HepG2 (cell line): ENCODE data around the gene CAPN12.

Source experiments
- NFYB ChIP-seq: sonication (generic); formaldehyde crosslinking; IDR thresholded peaks from 2 replicates; pipeline ENCODE4 v1.4.0; 2020; ENCODE audit warnings: missing genetic modification reagents
- PCBP2 ChIP-seq: fragments of 200-400 bp; formaldehyde crosslinking; optimal IDR thresholded peaks from 2 replicates; pipeline ENCODE3; 2018; ENCODE audit warnings: low read length, low read depth; ENCODE audit not compliant: poor library complexity, severe bottlenecking
- ZNF101 ChIP-seq: sonication (generic); formaldehyde crosslinking; IDR thresholded peaks from 2 replicates; pipeline ENCODE4 v1.4.0; 2020; ENCODE audit warnings: mild to moderate bottlenecking, low read depth, missing genetic modification reagents, borderline replicate concordance
- ZNF232 ChIP-seq: sonication (generic); formaldehyde crosslinking; IDR thresholded peaks from 2 replicates; pipeline ENCODE4 v1.4.0; 2020; ENCODE audit warnings: missing genetic modification reagents, borderline replicate concordance
- TF ChIP-seq, protein P1 (sequence below): sonication (generic); formaldehyde crosslinking; IDR thresholded peaks from 2 replicates; pipeline ENCODE4 v1.4.0; 2020; ENCODE audit warnings: missing genetic modification reagents
- TF ChIP-seq, protein P2 (sequence below): sonication (generic); formaldehyde crosslinking; IDR thresholded peaks from 2 replicates; pipeline ENCODE4 v1.9.0; 2021; ENCODE audit warnings: missing genetic modification reagents, borderline replicate concordance
- TF ChIP-seq, protein P3 (sequence below), 2 experiments: sonication (generic) in 1 of 2; formaldehyde crosslinking in 1 of 2; IDR thresholded peaks; 2 replicates each; pipeline versions ENCODE4 v1.4.0 to v1.6.1; 2018 to 2020; ENCODE audit warnings: missing genetic modification reagents in 2 of 2, borderline replicate concordance in 1 of 2, low read depth in 1 of 2, mild to moderate bottlenecking in 1 of 2, missing biosample characterization in 1 of 2
- TF ChIP-seq, protein P4 (sequence below): sonication (generic); formaldehyde crosslinking; IDR thresholded peaks from 2 replicates; pipeline ENCODE4 v1.8.1; 2022; ENCODE audit warnings: low read depth, mild to moderate bottlenecking, missing genetic modification reagents

DNA sequence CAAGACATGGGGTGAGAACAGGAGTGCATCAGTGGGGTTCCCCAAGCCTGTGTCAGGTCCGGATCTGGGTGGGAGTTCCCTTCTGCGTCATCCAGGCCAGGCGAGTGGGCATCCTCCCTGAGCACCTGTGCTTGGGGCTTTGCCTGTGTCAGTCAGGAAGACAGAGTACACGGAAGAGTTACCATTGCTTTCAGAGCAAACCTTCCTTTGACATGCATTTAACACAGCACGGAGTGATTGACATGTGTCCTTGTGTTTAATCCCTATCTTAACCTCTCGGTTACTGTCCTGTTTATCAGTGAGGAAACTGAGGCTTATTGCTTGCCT is 47.6 kb downstream of the CAPN12 start:
- TF ChIP-seq NFYB (CRISPR knock-in tag): no peak
- TF ChIP-seq, protein P1, sequence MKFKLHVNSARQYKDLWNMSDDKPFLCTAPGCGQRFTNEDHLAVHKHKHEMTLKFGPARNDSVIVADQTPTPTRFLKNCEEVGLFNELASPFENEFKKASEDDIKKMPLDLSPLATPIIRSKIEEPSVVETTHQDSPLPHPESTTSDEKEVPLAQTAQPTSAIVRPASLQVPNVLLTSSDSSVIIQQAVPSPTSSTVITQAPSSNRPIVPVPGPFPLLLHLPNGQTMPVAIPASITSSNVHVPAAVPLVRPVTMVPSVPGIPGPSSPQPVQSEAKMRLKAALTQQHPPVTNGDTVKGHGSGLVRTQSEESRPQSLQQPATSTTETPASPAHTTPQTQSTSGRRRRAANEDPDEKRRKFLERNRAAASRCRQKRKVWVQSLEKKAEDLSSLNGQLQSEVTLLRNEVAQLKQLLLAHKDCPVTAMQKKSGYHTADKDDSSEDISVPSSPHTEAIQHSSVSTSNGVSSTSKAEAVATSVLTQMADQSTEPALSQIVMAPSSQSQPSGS: no peak
- no peak for TF ChIP-seq PCBP2
- TF ChIP-seq, protein P2, sequence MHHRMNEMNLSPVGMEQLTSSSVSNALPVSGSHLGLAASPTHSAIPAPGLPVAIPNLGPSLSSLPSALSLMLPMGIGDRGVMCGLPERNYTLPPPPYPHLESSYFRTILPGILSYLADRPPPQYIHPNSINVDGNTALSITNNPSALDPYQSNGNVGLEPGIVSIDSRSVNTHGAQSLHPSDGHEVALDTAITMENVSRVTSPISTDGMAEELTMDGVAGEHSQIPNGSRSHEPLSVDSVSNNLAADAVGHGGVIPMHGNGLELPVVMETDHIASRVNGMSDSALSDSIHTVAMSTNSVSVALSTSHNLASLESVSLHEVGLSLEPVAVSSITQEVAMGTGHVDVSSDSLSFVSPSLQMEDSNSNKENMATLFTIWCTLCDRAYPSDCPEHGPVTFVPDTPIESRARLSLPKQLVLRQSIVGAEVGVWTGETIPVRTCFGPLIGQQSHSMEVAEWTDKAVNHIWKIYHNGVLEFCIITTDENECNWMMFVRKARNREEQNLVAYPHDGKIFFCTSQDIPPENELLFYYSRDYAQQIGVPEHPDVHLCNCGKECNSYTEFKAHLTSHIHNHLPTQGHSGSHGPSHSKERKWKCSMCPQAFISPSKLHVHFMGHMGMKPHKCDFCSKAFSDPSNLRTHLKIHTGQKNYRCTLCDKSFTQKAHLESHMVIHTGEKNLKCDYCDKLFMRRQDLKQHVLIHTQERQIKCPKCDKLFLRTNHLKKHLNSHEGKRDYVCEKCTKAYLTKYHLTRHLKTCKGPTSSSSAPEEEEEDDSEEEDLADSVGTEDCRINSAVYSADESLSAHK (CRISPR knock-in tag): no peak
- TF ChIP-seq, protein P3, sequence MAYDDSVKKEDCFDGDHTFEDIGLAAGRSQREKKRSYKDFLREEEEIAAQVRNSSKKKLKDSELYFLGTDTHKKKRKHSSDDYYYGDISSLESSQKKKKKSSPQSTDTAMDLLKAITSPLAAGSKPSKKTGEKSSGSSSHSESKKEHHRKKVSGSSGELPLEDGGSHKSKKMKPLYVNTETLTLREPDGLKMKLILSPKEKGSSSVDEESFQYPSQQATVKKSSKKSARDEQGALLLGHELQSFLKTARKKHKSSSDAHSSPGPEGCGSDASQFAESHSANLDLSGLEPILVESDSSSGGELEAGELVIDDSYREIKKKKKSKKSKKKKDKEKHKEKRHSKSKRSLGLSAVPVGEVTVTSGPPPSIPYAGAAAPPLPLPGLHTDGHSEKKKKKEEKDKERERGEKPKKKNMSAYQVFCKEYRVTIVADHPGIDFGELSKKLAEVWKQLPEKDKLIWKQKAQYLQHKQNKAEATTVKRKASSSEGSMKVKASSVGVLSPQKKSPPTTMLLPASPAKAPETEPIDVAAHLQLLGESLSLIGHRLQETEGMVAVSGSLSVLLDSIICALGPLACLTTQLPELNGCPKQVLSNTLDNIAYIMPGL (CRISPR knock-in tag; IDR thresholded peaks at IDR 0.05; ENCODE audit: borderline replicate concordance in 1 of 2, low read depth in 1 of 2): no peak
- no peak for TF ChIP-seq ZNF101 (CRISPR knock-in tag)
- TF ChIP-seq, protein P4, sequence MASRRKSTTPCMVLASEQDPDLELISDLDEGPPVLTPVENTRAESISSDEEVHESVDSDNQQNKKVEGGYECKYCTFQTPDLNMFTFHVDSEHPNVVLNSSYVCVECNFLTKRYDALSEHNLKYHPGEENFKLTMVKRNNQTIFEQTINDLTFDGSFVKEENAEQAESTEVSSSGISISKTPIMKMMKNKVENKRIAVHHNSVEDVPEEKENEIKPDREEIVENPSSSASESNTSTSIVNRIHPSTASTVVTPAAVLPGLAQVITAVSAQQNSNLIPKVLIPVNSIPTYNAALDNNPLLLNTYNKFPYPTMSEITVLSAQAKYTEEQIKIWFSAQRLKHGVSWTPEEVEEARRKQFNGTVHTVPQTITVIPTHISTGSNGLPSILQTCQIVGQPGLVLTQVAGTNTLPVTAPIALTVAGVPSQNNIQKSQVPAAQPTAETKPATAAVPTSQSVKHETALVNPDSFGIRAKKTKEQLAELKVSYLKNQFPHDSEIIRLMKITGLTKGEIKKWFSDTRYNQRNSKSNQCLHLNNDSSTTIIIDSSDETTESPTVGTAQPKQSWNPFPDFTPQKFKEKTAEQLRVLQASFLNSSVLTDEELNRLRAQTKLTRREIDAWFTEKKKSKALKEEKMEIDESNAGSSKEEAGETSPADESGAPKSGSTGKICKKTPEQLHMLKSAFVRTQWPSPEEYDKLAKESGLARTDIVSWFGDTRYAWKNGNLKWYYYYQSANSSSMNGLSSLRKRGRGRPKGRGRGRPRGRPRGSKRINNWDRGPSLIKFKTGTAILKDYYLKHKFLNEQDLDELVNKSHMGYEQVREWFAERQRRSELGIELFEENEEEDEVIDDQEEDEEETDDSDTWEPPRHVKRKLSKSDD: no peak
- no peak for TF ChIP-seq ZNF232 (CRISPR knock-in tag)
